Hepatocyte (in vitro differentiated cells): ENCODE data around the gene PAK2. TPM values are rescaled to one million over a fixed set of nuclear protein-coding genes. Genes with fewer than 3 reads are reported as not detected.
"Not testable (repeated sequence)": the region's sequence is repeated elsewhere in the genome, so short reads cannot be mapped to it uniquely, and the experiment has no call there.

ENCODE experiments used
- DNase-seq: peaks from one replicate; pipeline ENCODE4 v3.0.0-alpha.2; 2016; ENCODE audit warnings: low spot score
- H2AFZ ChIP-seq: fragments of 200-600 bp; sonication (generic); 2 replicates; pipeline ENCODE4 v1.6.0; 2016; ENCODE audit warnings: antibody characterized with exemption, mild to moderate bottlenecking
- H3K27ac ChIP-seq: fragments of 200-600 bp; sonication (generic); 2 replicates; pipeline ENCODE4 v1.5.1; 2016; ENCODE audit warnings: mild to moderate bottlenecking
- H3K27me3 ChIP-seq: fragments of 200-600 bp; sonication (generic); 2 replicates; pipeline ENCODE4 v1.6.1; 2016
- H3K36me3 ChIP-seq: fragments of 200-600 bp; sonication (generic); replicated peaks from 2 replicates; pipeline ENCODE4 v1.5.1; 2016; ENCODE audit warnings: low read depth; ENCODE audit not compliant: insufficient read depth
- H3K4me1 ChIP-seq: fragments of 200-600 bp; sonication (generic); 2 replicates; pipeline ENCODE4 v1.5.1; 2016; ENCODE audit warnings: mild to moderate bottlenecking, moderate library complexity; ENCODE audit not compliant: insufficient read depth
- H3K4me2 ChIP-seq: fragments of 200-600 bp; sonication (generic); 2 replicates; pipeline ENCODE4 v1.6.0; 2016
- H3K4me3 ChIP-seq: fragments of 200-600 bp; sonication (generic); 2 replicates; pipeline ENCODE4 v1.5.1; 2016; ENCODE audit warnings: mild to moderate bottlenecking
- H3K79me2 ChIP-seq: fragments of 200-600 bp; sonication (generic); 2 replicates; pipeline ENCODE4 v1.6.0; 2017; ENCODE audit warnings: mild to moderate bottlenecking
- H3K9me2 ChIP-seq: fragments of 200-600 bp; sonication (generic); replicated peaks from 2 replicates; pipeline ENCODE4 v1.6.0; 2017; ENCODE audit warnings: mild to moderate bottlenecking; ENCODE audit not compliant: insufficient read depth
- H3K9me3 ChIP-seq: fragments of 200-600 bp; sonication (generic); 2 replicates; pipeline ENCODE4 v1.5.1; 2016; ENCODE audit warnings: low read depth, mild to moderate bottlenecking
- H4K20me1 ChIP-seq: fragments of 200-600 bp; sonication (generic); 2 replicates; pipeline ENCODE4 v1.6.0; 2016; ENCODE audit warnings: mild to moderate bottlenecking; ENCODE audit not compliant: insufficient read depth, poor library complexity, severe bottlenecking
- CTCF ChIP-seq: fragments of 200-600 bp; sonication (generic); IDR thresholded peaks from 2 replicates; pipeline ENCODE4 v1.5.1; 2016; ENCODE audit warnings: antibody characterized with exemption, mild to moderate bottlenecking; ENCODE audit not compliant: poor library complexity
- EZH2 ChIP-seq: fragments of 200-600 bp; sonication (generic); IDR thresholded peaks from 2 replicates; pipeline ENCODE4 v1.6.1; 2016; ENCODE audit warnings: antibody characterized with exemption, mild to moderate bottlenecking, borderline replicate concordance
- EZH2phosphoT487 ChIP-seq: fragments of 200-600 bp; sonication (generic); IDR thresholded peaks from one replicate; pipeline ENCODE4 v1.6.1; 2018; ENCODE audit warnings: antibody characterized with exemption, mild to moderate bottlenecking, low read depth, moderate library complexity; ENCODE audit not compliant: unreplicated experiment, severe bottlenecking
- WGBS: methylation state at CpG from one replicate; pipeline ENCODE4 v1.1.6; 2016; ENCODE audit warnings: low lambda C conversion rate; ENCODE audit errors: missing lambda C conversion rate; 5-methylcytosine and 5-hydroxymethylcytosine counted together
- polyA plus RNA-seq: library from polyadenylated mRNA; unstranded; fragments of >200 nt; fragmentation: Nextera tagmentation; extraction: Ambion mirVana; gene quantifications from 2 replicates; pipeline ENCODE4 v1.2.1, GENCODE V29; 2016
- total RNA-seq: library from RNA; depleted of rRNA; stranded (reverse); fragments of >200 nt; gene quantifications from 2 replicates; pipeline ENCODE4 v1.2.3, GENCODE V29; 2014

PAK2 gene
- total and polyA plus RNA-seq, 2 experiments from 2014 or later, result 26.5 to 50.9 TPM

GRCh38 chr3:196737655-196738054 is 2.0 kb upstream of the PAK2 start:
- no peaks in the 10 kb centered on the region for H3K9me3 ChIP-seq

GRCh38 chr3:196740481-196741248 is 1.0 kb downstream of the PAK2 start:
- H3K4me1 ChIP-seq, result no peaks in the 10 kb centered on the region
- H3K9me3 ChIP-seq, result no peaks in the 10 kb centered on the region
- H3K79me2 ChIP-seq, result peaks cover 52% of the 10 kb centered on the region
- H3K4me3 ChIP-seq, result peak overlapping the region; percentile 76
- H3K27ac ChIP-seq, result peak overlapping the region; percentile 99
- DNase-seq, result peak; percentile 45
- H3K4me2 ChIP-seq, result peak overlapping the region; percentile 75
- H2AFZ ChIP-seq, result peak overlapping the region; percentile 77
- WGBS, result 2% methylated on average over 29 of the region's 30 CpGs
- no peaks in the 10 kb centered on the region for H3K27me3 ChIP-seq
- no peaks in the 10 kb centered on the region for H3K9me2 ChIP-seq
- no peaks in the 10 kb centered on the region for H3K36me3 ChIP-seq
- no peak for TF ChIP-seq EZH2
- no peak for TF ChIP-seq CTCF
- no peak for TF ChIP-seq EZH2phosphoT487
- H4K20me1 ChIP-seq, result peaks cover 26% of the 10 kb centered on the region

More at GRCh38 chr3:196737655-196738054, 2.0 kb upstream of the PAK2 start:
- Histone ChIP-seq H3K27me3 (no peaks in the 10 kb centered on the region), H3K27ac (no peak overlapping the region), H3K4me2 (no peak overlapping the region), H3K79me2 (peaks cover 22% of the 10 kb centered on the region), H4K20me1 (peaks cover 6% of the 10 kb centered on the region), H3K4me3 (no peak overlapping the region), H3K4me1 (no peaks in the 10 kb centered on the region), H2AFZ (no peak overlapping the region), H3K9me2 (no peaks in the 10 kb centered on the region), H3K36me3 (no peaks in the 10 kb centered on the region)
- WGBS, result 83% methylated on average over 6 of the region's 6 CpGs
- TF ChIP-seq CTCF (no peak), EZH2 (no peak), EZH2phosphoT487 (no peak)
- DNase-seq, result no peak

DNA sequence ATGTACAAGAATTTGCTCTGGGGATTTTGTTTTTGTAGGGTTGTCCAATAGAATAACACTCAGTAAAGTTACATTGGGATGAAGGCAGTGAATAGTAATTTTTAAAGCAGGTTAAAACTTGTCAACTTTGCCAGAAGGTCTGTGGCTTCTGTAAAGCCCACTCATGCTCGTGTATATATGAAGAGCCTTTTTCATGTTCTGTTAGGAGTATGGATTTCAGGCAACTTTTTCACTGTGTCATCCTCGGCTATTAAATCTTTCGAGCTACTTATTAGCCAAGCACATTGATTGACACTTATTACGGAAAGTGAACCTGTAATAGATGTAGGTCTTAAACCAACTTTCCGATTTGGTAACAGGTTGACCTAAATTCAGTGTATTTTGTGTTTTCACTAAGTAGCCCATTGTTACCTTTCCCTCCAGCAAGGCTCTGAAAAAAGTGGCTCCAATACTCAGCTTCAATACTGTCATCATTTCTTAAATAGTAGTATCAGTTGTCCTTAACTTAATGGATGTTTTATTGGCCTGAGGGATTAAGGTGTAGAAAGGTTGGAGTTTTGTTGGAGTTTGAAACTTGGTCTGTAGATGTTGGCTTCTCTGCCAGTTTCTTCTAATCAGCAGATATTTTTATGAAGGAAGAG is 1.7 kb downstream of the PAK2 start:
- TF ChIP-seq EZH2, result no peak
- no peak for TF ChIP-seq CTCF
- no peak for TF ChIP-seq EZH2phosphoT487
- Histone ChIP-seq H3K4me3 (peak overlapping the region; percentile 76), H4K20me1 (peaks cover 26% of the 10 kb centered on the region), H3K9me3 (no peaks in the 10 kb centered on the region), H3K9me2 (no peaks in the 10 kb centered on the region), H2AFZ (no peak overlapping the region), H3K79me2 (peaks cover 59% of the 10 kb centered on the region), H3K27me3 (no peaks in the 10 kb centered on the region), H3K36me3 (no peaks in the 10 kb centered on the region), H3K4me1 (no peaks in the 10 kb centered on the region), H3K4me2 (peak overlapping the region; percentile 75), H3K27ac (peak overlapping the region; percentile 99)
- 13% methylated on average over 5 of the region's 5 CpGs for WGBS
- peak; percentile 25 for DNase-seq

- DNase-seq, H3K4me1 ChIP-seq, H3K27me3 ChIP-seq, H3K4me3 ChIP-seq, H3K9me2 ChIP-seq, H3K27ac ChIP-seq, H3K4me2 ChIP-seq, H2AFZ ChIP-seq, H3K36me3 ChIP-seq, H3K9me3 ChIP-seq: not testable (repeated sequence)
- Histone ChIP-seq H4K20me1 (peaks cover 39% of the 10 kb centered on the region), H3K79me2 (peaks cover 81% of the 10 kb centered on the region)
- WGBS, result 98% methylated on average over 10 of the region's 10 CpGs
These were observed 3.9 kb downstream of the PAK2 start for GRCh38 chr3:196743569-196743968.
